ENCODE results near the gene DYTN.

- TF ChIP-seq, protein P1, sequence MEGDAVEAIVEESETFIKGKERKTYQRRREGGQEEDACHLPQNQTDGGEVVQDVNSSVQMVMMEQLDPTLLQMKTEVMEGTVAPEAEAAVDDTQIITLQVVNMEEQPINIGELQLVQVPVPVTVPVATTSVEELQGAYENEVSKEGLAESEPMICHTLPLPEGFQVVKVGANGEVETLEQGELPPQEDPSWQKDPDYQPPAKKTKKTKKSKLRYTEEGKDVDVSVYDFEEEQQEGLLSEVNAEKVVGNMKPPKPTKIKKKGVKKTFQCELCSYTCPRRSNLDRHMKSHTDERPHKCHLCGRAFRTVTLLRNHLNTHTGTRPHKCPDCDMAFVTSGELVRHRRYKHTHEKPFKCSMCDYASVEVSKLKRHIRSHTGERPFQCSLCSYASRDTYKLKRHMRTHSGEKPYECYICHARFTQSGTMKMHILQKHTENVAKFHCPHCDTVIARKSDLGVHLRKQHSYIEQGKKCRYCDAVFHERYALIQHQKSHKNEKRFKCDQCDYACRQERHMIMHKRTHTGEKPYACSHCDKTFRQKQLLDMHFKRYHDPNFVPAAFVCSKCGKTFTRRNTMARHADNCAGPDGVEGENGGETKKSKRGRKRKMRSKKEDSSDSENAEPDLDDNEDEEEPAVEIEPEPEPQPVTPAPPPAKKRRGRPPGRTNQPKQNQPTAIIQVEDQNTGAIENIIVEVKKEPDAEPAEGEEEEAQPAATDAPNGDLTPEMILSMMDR (IDR thresholded peaks at IDR 0.05 in 2 of 3, conservative IDR thresholded peaks at IDR 0.05 in 1 of 3; ENCODE audit: borderline replicate concordance in 1 of 3, insufficient read depth in 1 of 3, low read depth in 2 of 3, low read length in 2 of 3), result no peak
- TF ChIP-seq REST (IDR thresholded peaks at IDR 0.05; ENCODE audit: low read depth) (no peak), CBX3 (IDR thresholded peaks at IDR 0.05; ENCODE audit: low read depth) (no peak), ELF1 (IDR thresholded peaks at IDR 0.05; ENCODE audit: borderline replicate concordance, low read depth) (no peak), ZBTB33 (IDR thresholded peaks at IDR 0.05; ENCODE audit: extremely low read depth, insufficient replicate concordance, low read length) (no peak)
Measured at GRCh38 chr2:206756816-206757215, 38.6 kb upstream of the DYTN start.

All from HCT116 (cell line).